Measurements from ENCODE around the gene CKB.

- no peak for TF ChIP-seq CTCF (IDR thresholded peaks at IDR 0.05; ENCODE audit: insufficient read depth, low read length, poor library complexity, severe bottlenecking)
- TF ChIP-seq EZH2phosphoT487 (conservative IDR thresholded peaks at IDR 0.05; ENCODE audit: low read length), result no peak
Observed at GRCh38 chr14:103508521-103509329, 13.9 kb downstream of the CKB start.

Measured in SU-DHL-6 (cell line).